ENCODE data around the gene MYO1B.

MYO1B gene

GRCh38 chr2:191312163-191312562 is 67.0 kb downstream of the MYO1B start:
- DNase-seq (ENCODE audit: low spot score) = no peak
- in situ Hi-C loops (cut with MboI; ENCODE audit: low pct_unique_long_range_greater_than_20kb, low sequenced_read_pairs, unreplicated experiment) = no loop called here
- no peak for TF ChIP-seq CTCF (IDR thresholded peaks at IDR 0.05; ENCODE audit: extremely low read depth, insufficient read depth, missing control alignments)

- in situ Hi-C loops (cut with MboI; ENCODE audit: low pct_unique_long_range_greater_than_20kb, low sequenced_read_pairs, unreplicated experiment) = no loop called here
- TF ChIP-seq CTCF (IDR thresholded peaks at IDR 0.05; ENCODE audit: extremely low read depth, insufficient read depth, missing control alignments) = no peak
- no peak for DNase-seq (ENCODE audit: low spot score)
These were observed 67.5 kb downstream of the MYO1B start for GRCh38 chr2:191312662-191313061.

GRCh38 chr2:191314697-191315364 is 69.6 kb downstream of the MYO1B start:
- in situ Hi-C loops (cut with MboI; ENCODE audit: low pct_unique_long_range_greater_than_20kb, low sequenced_read_pairs, unreplicated experiment) = no loop called here
- TF ChIP-seq CTCF (IDR thresholded peaks at IDR 0.05; ENCODE audit: extremely low read depth, insufficient read depth, missing control alignments) = no peak
- no peak for DNase-seq (ENCODE audit: low spot score)

- in situ Hi-C loops (cut with MboI; ENCODE audit: low pct_unique_long_range_greater_than_20kb, low sequenced_read_pairs, unreplicated experiment) = no loop called here
- DNase-seq (ENCODE audit: low spot score) = no peak
- TF ChIP-seq CTCF (IDR thresholded peaks at IDR 0.05; ENCODE audit: extremely low read depth, insufficient read depth, missing control alignments) = no peak
These were observed 70.2 kb downstream of the MYO1B start for GRCh38 chr2:191315365-191315752.

GRCh38 chr2:191316246-191316994 is 71.2 kb downstream of the MYO1B start:
- TF ChIP-seq CTCF (IDR thresholded peaks at IDR 0.05; ENCODE audit: extremely low read depth, insufficient read depth, missing control alignments) = no peak
- DNase-seq (ENCODE audit: low spot score) = no peak
- in situ Hi-C loops (cut with MboI; ENCODE audit: low pct_unique_long_range_greater_than_20kb, low sequenced_read_pairs, unreplicated experiment) = no loop called here

- DNase-seq (ENCODE audit: low spot score) = no peak
- no peak for TF ChIP-seq CTCF (IDR thresholded peaks at IDR 0.05; ENCODE audit: extremely low read depth, insufficient read depth, missing control alignments)
- in situ Hi-C loops (cut with MboI; ENCODE audit: low pct_unique_long_range_greater_than_20kb, low sequenced_read_pairs, unreplicated experiment) = no loop called here
These were observed 73.0 kb downstream of the MYO1B start for GRCh38 chr2:191318037-191318728.
